Calu3 (cell line): ENCODE results near the gene VDAC1. TPM values are rescaled to one million over a fixed set of nuclear protein-coding genes. Genes with fewer than 3 reads are reported as not detected.
A peak's percentile ranks its signal among the peaks of the same experiment; 100 is the strongest.

Experiments used
- BruUV-seq: library from RNA; stranded (reverse); fragments of 400-500 nt; replicated peaks from 2 replicates; lab custom pipeline; 2021; lab: Mats Ljungman, UMichigan
- CTCF ChIA-PET: fragments of 300-600 bp; sonication (Branson Sonifier 250); formaldehyde crosslinking; loops from one replicate; lab custom pipeline; 2022; ENCODE audit warnings: antibody characterized with exemption; lab: Charles Lee
- DNase-seq: peaks from one replicate; pipeline ENCODE4 v3.0.0; 2022
- H3K27ac Mint-ChIP-seq: one replicate; pipeline ENCODE4 v1.8.0; 2022; ENCODE audit warnings: mixed read lengths; ENCODE audit not compliant: unreplicated experiment
- H3K27me3 Mint-ChIP-seq: one replicate; pipeline ENCODE4 v1.8.0; 2022; ENCODE audit warnings: mixed read lengths; ENCODE audit not compliant: unreplicated experiment
- H3K36me3 Mint-ChIP-seq: one replicate; pipeline ENCODE4 v1.8.0; 2022; ENCODE audit warnings: mild to moderate bottlenecking, moderate library complexity, mixed read lengths; ENCODE audit not compliant: insufficient read depth, unreplicated experiment
- H3K4me1 Mint-ChIP-seq: one replicate; pipeline ENCODE4 v1.8.0; 2022; ENCODE audit warnings: mild to moderate bottlenecking, low read depth, mixed read lengths; ENCODE audit not compliant: unreplicated experiment
- H3K4me3 Mint-ChIP-seq: one replicate; pipeline ENCODE4 v1.8.0; 2022; ENCODE audit warnings: mild to moderate bottlenecking, low read depth, moderate library complexity, mixed read lengths; ENCODE audit not compliant: unreplicated experiment
- H3K9me3 Mint-ChIP-seq: one replicate; pipeline ENCODE4 v1.8.0; 2022; ENCODE audit warnings: low read depth, mixed read lengths; ENCODE audit not compliant: unreplicated experiment
- CTCF ChIP-seq: fragments of 200-600 bp; IDR thresholded peaks from one replicate; pipeline ENCODE4 v1.8.0; 2022; ENCODE audit warnings: antibody characterized with exemption; ENCODE audit not compliant: unreplicated experiment
- intact Hi-C: fragments of 100-400 bp; cut with micrococcal nuclease; formaldehyde crosslinking; loops from one replicate; pipeline ENCODE4 v1.10.0; 2022; ENCODE audit not compliant: unreplicated experiment
- total RNA-seq: library from RNA; stranded (reverse); gene quantifications from 2 replicates; pipeline ENCODE4 v1.2.3, GENCODE V29; 2022

VDAC1 gene
- total RNA-seq, 1 experiment from 2014 or later = 410 TPM

GRCh38 chr5:134001938-134002731, 2.6 kb downstream of the VDAC1 start:
- peak overlapping the region; percentile 18 for H3K27ac Mint-ChIP-seq
- H3K4me1 Mint-ChIP-seq = peaks cover 63% of the 10 kb centered on the region
- no peak for DNase-seq

GRCh38 chr5:134000696-134001453, 3.9 kb downstream of the VDAC1 start:
- CTCF ChIA-PET = interaction anchor here (0.5 kb wide), 1 partner anchor 54 kb away, joined by 4 read pairs; no protein-coding TSS in a partner anchor
- BruUV-seq = no TSS peak
- no peaks in the 10 kb centered on the region for H3K27me3 Mint-ChIP-seq
- peaks cover 51% of the 10 kb centered on the region for H3K36me3 Mint-ChIP-seq
- TF ChIP-seq CTCF = no peak
- H3K4me3 Mint-ChIP-seq = peak overlapping the region; percentile 93
- no peaks in the 10 kb centered on the region for H3K9me3 Mint-ChIP-seq
- intact Hi-C loops = no loop called here
- H3K27ac Mint-ChIP-seq = peak overlapping the region; percentile 66
- H3K4me1 Mint-ChIP-seq = peaks cover 71% of the 10 kb centered on the region
- DNase-seq = no peak

More at GRCh38 chr5:134001938-134002731, 2.6 kb downstream of the VDAC1 start:
- Mint-ChIP-seq H3K9me3 (no peaks in the 10 kb centered on the region), H3K4me3 (peak overlapping the region; percentile 93), H3K27me3 (no peaks in the 10 kb centered on the region), H3K36me3 (peaks cover 58% of the 10 kb centered on the region)
- no TSS peak for BruUV-seq
- CTCF ChIA-PET = no interaction called here
- no peak for TF ChIP-seq CTCF
- intact Hi-C loops = loop anchor here (1.0 kb wide), 1 partner anchor 9 kb away; no protein-coding TSS in a partner anchor

- TF ChIP-seq CTCF = no peak
- Mint-ChIP-seq H3K4me1 (peaks cover 74% of the 10 kb centered on the region), H3K36me3 (peaks cover 43% of the 10 kb centered on the region), H3K4me3 (peak overlapping the region; percentile 93), H3K27me3 (no peaks in the 10 kb centered on the region), H3K9me3 (no peaks in the 10 kb centered on the region), H3K27ac (no peak overlapping the region)
- CTCF ChIA-PET = interaction anchor here (0.8 kb wide), 1 partner anchor 39 kb away, joined by 3 read pairs; no protein-coding TSS in a partner anchor
- no TSS peak for BruUV-seq
- intact Hi-C loops = no loop called here
- DNase-seq = no peak
Measured at GRCh38 chr5:134000091-134000511, 4.7 kb downstream of the VDAC1 start.

GRCh38 chr5:133998807-133999206, 6.0 kb downstream of the VDAC1 start:
- Mint-ChIP-seq H3K27me3 (no peaks in the 10 kb centered on the region), H3K27ac (no peak overlapping the region), H3K4me1 (peaks cover 87% of the 10 kb centered on the region), H3K4me3 (no peak overlapping the region), H3K9me3 (no peaks in the 10 kb centered on the region), H3K36me3 (peaks cover 30% of the 10 kb centered on the region)
- CTCF ChIA-PET = interaction anchor here (0.8 to 1.3 kb wide), 3 partner anchors 12 to 575 kb away, joined by 3 read pairs; no protein-coding TSS in a partner anchor
- no peak for DNase-seq
- BruUV-seq = no TSS peak
- no peak for TF ChIP-seq CTCF
- intact Hi-C loops = no loop called here
